HEK293 (cell line): ENCODE measurements around the gene PRRT2.
A peak's percentile ranks its signal among the peaks of the same experiment; 100 is the strongest.

ENCODE experiments used
- CTCF ChIA-PET: fragments of 350-600 bp; formaldehyde crosslinking; extraction: SDS; loops from one replicate; lab custom pipeline; 2021; ENCODE audit warnings: antibody characterized with exemption; lab: Yijun Ruan, JAX
- POLR2A ChIA-PET: fragments of 300-600 bp; formaldehyde crosslinking; extraction: SDS; loops from one replicate; lab custom pipeline; 2020; ENCODE audit warnings: antibody characterized with exemption, inconsistent platforms; lab: Yijun Ruan, JAX
- H3K27ac ChIP-seq: fragments of 200-500 bp; sonication (Bioruptor generic); 2 replicates; pipeline ENCODE4 v1.5.1; 2014; ENCODE audit warnings: low read depth, low read length, control low read depth, inconsistent platforms; ENCODE audit errors: extremely low read depth
- H3K36me3 ChIP-seq, 2 experiments: fragments of 200-500 bp in 1 of 2; sonication (Bioruptor generic) in 1 of 2; 1 replicate in 1 of 2; 2 replicates in 1 of 2; pipeline ENCODE4 v1.5.1; 2014 to 2017; ENCODE audit warnings: inconsistent platforms in 2 of 2, low read length in 2 of 2; ENCODE audit not compliant: control insufficient read depth in 2 of 2, insufficient read depth in 1 of 2
- H3K4me1 ChIP-seq: fragments of 200-500 bp; sonication (Bioruptor generic); 2 replicates; pipeline ENCODE4 v1.5.1; 2014; ENCODE audit warnings: mild to moderate bottlenecking, low read length, inconsistent platforms; ENCODE audit not compliant: control insufficient read depth, insufficient read depth
- H3K4me3 ChIP-seq: 2 replicates; pipeline ENCODE4 v1.5.1; 2011; ENCODE audit warnings: low read depth, mild to moderate bottlenecking, control low read depth, low read length, moderate library complexity
- H3K9me3 ChIP-seq: fragments of 200-500 bp; sonication (Bioruptor generic); 2 replicates; pipeline ENCODE4 v1.5.1; 2014; ENCODE audit warnings: low read depth, low read length, inconsistent platforms; ENCODE audit not compliant: control insufficient read depth, insufficient read depth
- TRIM28 ChIP-seq: IDR thresholded peaks from 2 replicates; pipeline ENCODE4 v1.6.1; 2011; ENCODE audit warnings: low read length, control low read depth, borderline replicate concordance
- ZBTB11 ChIP-seq: fragments of 450-650 bp; formaldehyde crosslinking; conservative IDR thresholded peaks from 2 replicates; pipeline ENCODE4 v1.5.1; 2016; ENCODE audit warnings: low read depth, missing biosample characterization, missing genetic modification characterization
- ZBTB44 ChIP-seq: fragments of 450-650 bp; IDR thresholded peaks from 2 replicates; pipeline ENCODE4 v1.5.1; 2018; ENCODE audit warnings: missing biosample characterization, mild to moderate bottlenecking, missing genetic modification characterization
- ZBTB49 ChIP-seq: fragments of 450-650 bp; formaldehyde crosslinking; IDR thresholded peaks from 2 replicates; pipeline ENCODE4 v1.5.1; 2016; ENCODE audit warnings: missing biosample characterization, missing genetic modification characterization, low read depth
- ZNF214 ChIP-seq: fragments of 450-650 bp; formaldehyde crosslinking; IDR thresholded peaks from 2 replicates; pipeline ENCODE4 v1.5.1; 2017; ENCODE audit warnings: missing biosample characterization, mild to moderate bottlenecking, missing genetic modification characterization, borderline replicate concordance
- ZNF366 ChIP-seq: fragments of 450-650 bp; formaldehyde crosslinking; conservative IDR thresholded peaks from 2 replicates; pipeline ENCODE4 v1.5.1; 2016; ENCODE audit warnings: missing biosample characterization, missing genetic modification characterization
- ZNF394 ChIP-seq: fragments of 450-650 bp; formaldehyde crosslinking; IDR thresholded peaks from 2 replicates; pipeline ENCODE4 v1.5.1; 2016; ENCODE audit warnings: missing biosample characterization, missing genetic modification characterization, mild to moderate bottlenecking, moderate library complexity, borderline replicate concordance
- ZNF513 ChIP-seq: fragments of 450-650 bp; IDR thresholded peaks from 2 replicates; pipeline ENCODE4 v1.5.1; 2018; ENCODE audit warnings: missing biosample characterization, missing genetic modification characterization
- ZNF704 ChIP-seq: fragments of 450-650 bp; formaldehyde crosslinking; IDR thresholded peaks from 2 replicates; pipeline ENCODE4 v1.5.1; 2016; ENCODE audit warnings: missing biosample characterization, missing genetic modification characterization
- ZNF707 ChIP-seq: fragments of 450-650 bp; formaldehyde crosslinking; IDR thresholded peaks from 2 replicates; pipeline ENCODE4 v1.5.1; 2016; ENCODE audit warnings: missing biosample characterization, missing genetic modification characterization

Gene PRRT2

GRCh38 chr16:29810699-29811169 is 1.3 kb upstream of the PRRT2 start (continued):
- TF ChIP-seq ZBTB11 (tag by site-specific recombination) (no peak), ZNF366 (no peak), ZBTB44 (tag by site-specific recombination) (no peak), ZNF704 (tag by site-specific recombination) (no peak)

GRCh38 chr16:29811170-29811895 is 660 bp upstream of the PRRT2 start:
- TF ChIP-seq TRIM28 (peak; percentile 61; the same call in 1 of the 2 replicates), ZNF513 (tag by site-specific recombination) (no peak)
- POLR2A ChIA-PET, result interaction anchor here (0.5 to 2.4 kb wide), 13 partner anchors 8 to 1235 kb away, joined by 3 to 10 read pairs (median 5); partner anchors contain the start of genes CDIPT, KIF22, MVP and TAOK2
- CTCF ChIA-PET, result interaction anchor here (0.6 to 1.6 kb wide), 5 partner anchors 15 to 1173 kb away, joined by 3 to 9 read pairs (median 4); no protein-coding TSS in a partner anchor
- Histone ChIP-seq H3K36me3 (peaks cover 0 to 36% of the 10 kb centered on the region in 2 experiments; a peak in 2 of 3 replicates), H3K27ac (peak overlapping the region; percentile 100), H3K9me3 (no peaks in the 10 kb centered on the region), H3K4me3 (peak overlapping the region; percentile 53), H3K4me1 (peaks cover 11% of the 10 kb centered on the region)

GRCh38 chr16:29812754-29813643 is 1.0 kb downstream of the PRRT2 start:
- Histone ChIP-seq H3K36me3 (peaks cover 7 to 31% of the 10 kb centered on the region in 2 experiments), H3K4me3 (peak overlapping the region; percentile 53)
- POLR2A ChIA-PET, result interaction anchor here (0.9 to 1.4 kb wide), 2 partner anchors 8 to 22 kb away, joined by 3 to 6 read pairs; partner anchors contain the start of genes KIF22 and MVP
- TF ChIP-seq ZNF394 (tag by site-specific recombination), result no peak
- no peak for TF ChIP-seq ZBTB49 (tag by site-specific recombination)
- no peak for TF ChIP-seq ZNF214 (tag by site-specific recombination)
- no peak for TF ChIP-seq ZNF707 (tag by site-specific recombination)
- TF ChIP-seq, all 188 proteins: peak for 0
- Histone ChIP-seq H3K9me3 (no peaks in the 10 kb centered on the region), H3K27ac (no peak overlapping the region; the same call in 1 of the 2 replicates), H3K4me1 (peaks cover 11% of the 10 kb centered on the region)
- CTCF ChIA-PET, result interaction anchor here (0.6 to 1.2 kb wide), 3 partner anchors 12 to 36 kb away, joined by 3 to 5 read pairs (median 4); no protein-coding TSS in a partner anchor
